Measurements from ENCODE around the gene SDK1.

The SDK1 gene

DNA sequence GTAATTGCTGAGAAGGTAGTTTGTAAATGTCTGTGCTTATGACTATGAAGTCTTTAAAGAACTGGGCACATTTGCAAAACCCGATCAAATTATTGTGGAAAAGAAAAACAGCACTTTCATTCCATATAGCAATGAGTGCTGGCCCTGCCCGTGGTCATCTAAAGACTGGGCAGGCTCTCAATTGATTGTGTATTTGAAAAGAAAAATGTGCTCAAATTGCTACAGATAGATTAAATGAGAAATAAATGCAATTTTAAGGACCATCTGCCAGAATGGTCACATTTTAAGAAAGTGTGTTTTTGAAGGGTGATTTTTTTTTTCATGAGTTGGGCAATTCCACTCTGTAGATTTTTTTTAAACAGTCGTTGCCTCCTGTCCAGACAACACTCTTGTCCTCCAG, 672.2 kb downstream of the SDK1 start:
- TF ChIP-seq EZH2phosphoT487 (IDR thresholded peaks at IDR 0.05; ENCODE audit: borderline replicate concordance, low read length): no peak
- TF ChIP-seq, protein P1, sequence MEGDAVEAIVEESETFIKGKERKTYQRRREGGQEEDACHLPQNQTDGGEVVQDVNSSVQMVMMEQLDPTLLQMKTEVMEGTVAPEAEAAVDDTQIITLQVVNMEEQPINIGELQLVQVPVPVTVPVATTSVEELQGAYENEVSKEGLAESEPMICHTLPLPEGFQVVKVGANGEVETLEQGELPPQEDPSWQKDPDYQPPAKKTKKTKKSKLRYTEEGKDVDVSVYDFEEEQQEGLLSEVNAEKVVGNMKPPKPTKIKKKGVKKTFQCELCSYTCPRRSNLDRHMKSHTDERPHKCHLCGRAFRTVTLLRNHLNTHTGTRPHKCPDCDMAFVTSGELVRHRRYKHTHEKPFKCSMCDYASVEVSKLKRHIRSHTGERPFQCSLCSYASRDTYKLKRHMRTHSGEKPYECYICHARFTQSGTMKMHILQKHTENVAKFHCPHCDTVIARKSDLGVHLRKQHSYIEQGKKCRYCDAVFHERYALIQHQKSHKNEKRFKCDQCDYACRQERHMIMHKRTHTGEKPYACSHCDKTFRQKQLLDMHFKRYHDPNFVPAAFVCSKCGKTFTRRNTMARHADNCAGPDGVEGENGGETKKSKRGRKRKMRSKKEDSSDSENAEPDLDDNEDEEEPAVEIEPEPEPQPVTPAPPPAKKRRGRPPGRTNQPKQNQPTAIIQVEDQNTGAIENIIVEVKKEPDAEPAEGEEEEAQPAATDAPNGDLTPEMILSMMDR (IDR thresholded peaks at IDR 0.05; ENCODE audit: low read depth, low read length, poor library complexity, severe bottlenecking): no peak
- Histone ChIP-seq H4K20me1 (ENCODE audit: control insufficient read depth, insufficient read depth, low read depth, low read length) (no peaks in the 10 kb centered on the region), H3K27ac (ENCODE audit: low read depth, low read length) (no peak overlapping the region), H3K4me2 (ENCODE audit: low read length) (no peak overlapping the region), H3F3A (ENCODE audit: control insufficient read depth, insufficient read depth) (no peaks in the 10 kb centered on the region), H3K27me3 (ENCODE audit: control insufficient read depth, low read length) (no peaks in the 10 kb centered on the region; the same call in 1 of the 2 replicates), H3K4me3 (ENCODE audit: low read length) (no peak overlapping the region), H3K9me2 (replicated peaks; ENCODE audit: control insufficient read depth, low read length) (no peaks in the 10 kb centered on the region), H3K36me3 (ENCODE audit: control insufficient read depth, low read length) (no peaks in the 10 kb centered on the region), H3K4me1 (ENCODE audit: control insufficient read depth, low read length) (no peaks in the 10 kb centered on the region), H3K9me3 (ENCODE audit: control insufficient read depth, insufficient read depth, low read length) (peaks cover 16% of the 10 kb centered on the region), H3K79me2 (ENCODE audit: control insufficient read depth, low read length) (no peaks in the 10 kb centered on the region)

GRCh38 chr7:3974329-3974728, 673.3 kb downstream of the SDK1 start:
- Histone ChIP-seq H3K4me2 (ENCODE audit: low read length) (no peak overlapping the region), H3K9me3 (ENCODE audit: control insufficient read depth, insufficient read depth, low read length) (peaks cover 16% of the 10 kb centered on the region), H3K4me3 (ENCODE audit: low read length) (no peak overlapping the region), H3K36me3 (ENCODE audit: control insufficient read depth, low read length) (no peaks in the 10 kb centered on the region), H3K4me1 (ENCODE audit: control insufficient read depth, low read length) (no peaks in the 10 kb centered on the region), H4K20me1 (ENCODE audit: control insufficient read depth, insufficient read depth, low read depth, low read length) (no peaks in the 10 kb centered on the region), H3K79me2 (ENCODE audit: control insufficient read depth, low read length) (no peaks in the 10 kb centered on the region), H3F3A (ENCODE audit: control insufficient read depth, insufficient read depth) (no peaks in the 10 kb centered on the region), H3K9me2 (replicated peaks; ENCODE audit: control insufficient read depth, low read length) (no peaks in the 10 kb centered on the region), H3K27ac (ENCODE audit: low read depth, low read length) (no peak overlapping the region), H3K27me3 (ENCODE audit: control insufficient read depth, low read length) (no peaks in the 10 kb centered on the region; the same call in 1 of the 2 replicates)
- TF ChIP-seq, protein P1 (IDR thresholded peaks at IDR 0.05; ENCODE audit: low read depth, low read length, poor library complexity, severe bottlenecking): no peak
- no peak for TF ChIP-seq EZH2phosphoT487 (IDR thresholded peaks at IDR 0.05; ENCODE audit: borderline replicate concordance, low read length)

GRCh38 chr7:3975371-3975770, 674.3 kb downstream of the SDK1 start:
- Histone ChIP-seq H3K27ac (ENCODE audit: low read depth, low read length) (no peak overlapping the region), H3F3A (ENCODE audit: control insufficient read depth, insufficient read depth) (no peaks in the 10 kb centered on the region), H3K36me3 (ENCODE audit: control insufficient read depth, low read length) (no peaks in the 10 kb centered on the region), H3K9me2 (replicated peaks; ENCODE audit: control insufficient read depth, low read length) (no peaks in the 10 kb centered on the region), H4K20me1 (ENCODE audit: control insufficient read depth, insufficient read depth, low read depth, low read length) (no peaks in the 10 kb centered on the region), H3K4me2 (ENCODE audit: low read length) (no peak overlapping the region), H3K4me1 (ENCODE audit: control insufficient read depth, low read length) (no peaks in the 10 kb centered on the region), H3K9me3 (ENCODE audit: control insufficient read depth, insufficient read depth, low read length) (peaks cover 16% of the 10 kb centered on the region), H3K4me3 (ENCODE audit: low read length) (no peak overlapping the region), H3K27me3 (ENCODE audit: control insufficient read depth, low read length) (no peaks in the 10 kb centered on the region; the same call in 1 of the 2 replicates), H3K79me2 (ENCODE audit: control insufficient read depth, low read length) (no peaks in the 10 kb centered on the region)
- no peak for TF ChIP-seq EZH2phosphoT487 (IDR thresholded peaks at IDR 0.05; ENCODE audit: borderline replicate concordance, low read length)
- TF ChIP-seq, protein P1 (IDR thresholded peaks at IDR 0.05; ENCODE audit: low read depth, low read length, poor library complexity, severe bottlenecking): no peak

Data from DOHH2 (cell line).